HG02852 (cell line): Measurements from ENCODE around the gene CORO7.

ENCODE experiments used
- ATAC-seq: cut with Tn5 transposase; IDR thresholded peaks from one replicate; pipeline ENCODE4 v1.9.1; 2021; ENCODE audit warnings: mild to moderate bottlenecking, moderate library complexity; ENCODE audit not compliant: unreplicated experiment

Gene CORO7

GRCh38 chr16:4416200-4417032, at the start of gene CORO7:
Gene CORO7, minus strand, starts transcription at chr16:4416596. Its CDS starts 78 bp downstream, at chr16:4416518.
- peak; percentile 64 for ATAC-seq

DNA sequence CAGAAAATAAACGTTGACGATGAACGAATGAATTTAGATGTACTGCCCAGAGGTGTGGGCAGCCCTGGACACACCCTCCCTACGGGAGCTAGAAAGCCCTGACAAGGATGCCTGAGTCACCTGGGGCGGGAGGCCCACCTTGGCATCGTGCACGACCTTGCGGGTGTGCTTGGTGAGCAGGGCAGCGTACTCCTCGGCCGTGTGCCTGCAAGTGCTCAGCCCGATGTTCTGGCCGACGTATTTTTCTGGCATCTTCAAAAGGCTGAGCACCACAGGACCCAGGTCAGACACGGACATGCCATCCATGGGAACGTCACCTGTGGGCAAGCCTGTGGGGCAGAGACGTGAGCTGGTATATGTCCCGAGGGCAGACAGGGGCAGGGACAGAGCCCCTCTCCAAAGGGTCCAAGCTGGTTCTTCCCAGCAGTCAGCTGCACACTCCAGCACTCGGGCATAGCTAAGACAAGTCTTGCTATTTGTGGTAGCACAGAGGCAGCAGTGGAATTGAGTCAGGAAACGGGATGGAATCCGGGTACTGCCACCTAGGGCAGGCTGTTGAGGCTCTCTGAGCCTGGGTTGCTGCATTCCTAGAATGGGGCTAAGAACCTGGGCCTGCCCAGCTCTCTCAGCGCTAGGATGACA, 47.2 kb upstream of the CORO7 start:
- ATAC-seq = no peak

DNA sequence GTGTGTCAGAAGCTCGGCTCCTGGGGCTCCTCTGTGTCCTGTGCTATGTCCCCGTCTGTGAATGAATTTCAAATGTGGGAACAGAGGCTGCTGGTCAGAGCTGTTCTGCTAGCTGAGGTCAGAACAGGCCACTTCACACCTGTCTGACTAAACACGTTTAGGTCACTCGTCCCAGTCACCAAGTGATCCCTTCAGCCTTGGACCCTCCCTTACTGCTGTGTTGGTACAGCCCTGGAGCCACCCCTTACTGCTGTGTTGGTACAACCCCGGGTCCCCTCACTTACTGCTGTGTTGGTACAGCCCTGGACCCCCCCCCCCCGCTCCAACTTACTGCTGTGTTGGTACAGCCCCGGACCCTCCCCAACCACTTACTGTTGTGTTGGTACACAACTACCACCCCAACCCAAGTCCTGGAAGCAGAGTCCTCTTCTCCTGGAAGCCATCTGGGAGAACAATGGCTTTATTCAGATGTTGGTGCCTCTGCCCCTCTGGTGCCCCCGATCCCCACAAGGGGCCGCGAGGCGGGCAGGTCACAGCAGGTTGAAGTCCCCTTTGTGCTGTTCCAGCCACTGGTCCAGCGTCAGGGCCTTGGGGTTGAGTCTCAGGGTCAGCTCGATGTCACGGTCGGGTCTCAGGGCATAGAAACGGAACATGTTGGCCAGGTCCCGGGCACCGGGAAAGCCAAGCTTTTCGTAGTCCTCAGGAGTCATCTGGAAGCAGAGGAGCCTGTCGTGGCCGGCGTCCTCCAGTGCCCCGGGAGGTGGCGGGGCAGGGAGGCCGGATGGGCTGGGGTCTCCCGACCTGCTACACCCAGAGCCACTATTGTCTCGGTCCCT, 45.1 kb upstream of the CORO7 start:
- no peak for ATAC-seq

- ATAC-seq = no peak
Measured at GRCh38 chr16:4460936-4461249, 44.5 kb upstream of the CORO7 start.

DNA sequence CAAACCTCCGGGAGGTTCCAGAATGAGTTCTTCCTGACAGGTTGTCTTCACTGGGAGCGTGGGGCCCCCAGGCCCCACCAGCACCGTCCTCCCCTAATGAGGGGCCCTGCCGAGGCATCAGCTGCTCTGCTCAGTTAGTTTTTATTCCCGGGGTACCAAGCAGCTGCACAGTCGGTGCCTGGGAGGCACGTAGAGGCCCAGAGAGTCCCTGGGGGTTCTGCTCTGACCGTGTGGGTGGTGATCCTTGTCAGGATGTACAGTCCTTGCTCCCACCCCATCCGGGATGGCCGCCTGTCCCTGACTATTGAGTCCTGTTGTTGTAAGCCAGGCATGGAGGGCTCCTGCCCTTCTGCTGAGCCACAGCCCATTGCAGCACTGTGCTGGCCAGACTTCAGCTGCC, 39.6 kb upstream of the CORO7 start:
- no peak for ATAC-seq

DNA sequence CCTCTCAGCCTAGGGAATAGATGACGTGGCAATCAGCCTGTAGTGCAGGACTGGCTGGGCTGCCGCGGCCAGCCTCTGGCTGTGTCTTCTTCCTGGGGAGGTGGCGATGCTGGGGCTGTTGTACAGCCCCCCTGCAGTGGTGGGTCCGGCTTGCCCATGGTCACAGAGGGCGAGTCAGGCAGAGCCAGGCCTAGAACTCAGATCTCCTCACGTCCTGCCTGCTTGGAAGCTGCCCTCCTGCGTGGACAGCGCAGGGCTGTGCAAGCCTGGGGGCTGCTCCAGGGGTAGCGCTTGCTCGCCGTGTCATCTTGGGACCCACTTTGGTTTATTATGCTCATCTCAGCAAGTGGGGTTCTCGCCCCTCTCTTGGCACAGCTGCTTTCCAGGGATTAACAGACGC, 38.7 kb upstream of the CORO7 start:
- no peak for ATAC-seq

GRCh38 chr16:4454623-4455022, 38.2 kb upstream of the CORO7 start:
- ATAC-seq = no peak

DNA sequence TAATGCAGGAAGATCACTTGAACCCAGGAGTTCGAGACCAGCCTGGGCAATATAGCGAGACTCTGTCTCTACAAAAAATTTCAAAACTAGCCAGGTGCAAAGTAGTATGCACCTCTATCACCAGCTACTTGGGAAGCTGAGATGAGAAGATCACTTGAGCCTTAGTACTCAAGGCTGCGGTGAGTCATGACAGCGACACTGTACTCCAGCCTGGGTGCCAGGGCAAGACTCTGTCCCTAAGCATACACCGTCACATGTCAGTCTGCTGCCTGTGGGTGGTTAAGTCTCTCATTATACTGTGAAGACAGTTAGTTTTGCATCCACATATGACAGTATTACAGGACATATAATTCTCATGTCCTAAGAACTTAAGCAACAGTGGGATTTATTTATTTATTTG, 36.3 kb upstream of the CORO7 start:
- no peak for ATAC-seq

DNA sequence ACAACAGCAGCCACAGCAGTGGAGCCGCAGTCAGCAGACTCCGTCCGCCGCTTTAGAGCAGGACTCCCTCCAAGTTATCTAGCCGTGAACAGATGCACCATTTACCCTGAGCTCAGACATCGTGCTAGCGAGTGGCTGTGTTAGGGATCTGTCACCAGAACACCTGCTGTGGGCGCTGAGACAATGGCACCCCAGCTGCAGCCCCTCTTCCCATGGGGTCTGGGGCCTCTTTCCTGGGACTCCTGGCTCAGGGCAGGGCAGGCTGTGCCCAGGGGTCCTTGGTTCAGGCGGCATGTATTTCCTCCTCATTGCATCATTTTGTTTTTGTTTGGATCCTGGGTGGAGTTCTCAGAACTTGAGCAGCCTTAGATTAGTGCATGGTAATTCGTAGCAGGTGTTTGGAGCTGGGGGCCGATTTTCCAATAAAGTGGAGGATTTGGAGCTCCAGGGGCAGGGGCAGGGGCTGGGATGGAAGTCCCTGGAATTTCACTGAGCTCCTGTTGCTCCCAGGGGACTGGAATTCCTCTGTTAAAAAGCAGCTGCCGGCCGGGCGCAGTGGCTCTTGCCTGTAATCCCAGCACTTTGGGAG, 34.6 kb upstream of the CORO7 start:
- ATAC-seq = no peak

DNA sequence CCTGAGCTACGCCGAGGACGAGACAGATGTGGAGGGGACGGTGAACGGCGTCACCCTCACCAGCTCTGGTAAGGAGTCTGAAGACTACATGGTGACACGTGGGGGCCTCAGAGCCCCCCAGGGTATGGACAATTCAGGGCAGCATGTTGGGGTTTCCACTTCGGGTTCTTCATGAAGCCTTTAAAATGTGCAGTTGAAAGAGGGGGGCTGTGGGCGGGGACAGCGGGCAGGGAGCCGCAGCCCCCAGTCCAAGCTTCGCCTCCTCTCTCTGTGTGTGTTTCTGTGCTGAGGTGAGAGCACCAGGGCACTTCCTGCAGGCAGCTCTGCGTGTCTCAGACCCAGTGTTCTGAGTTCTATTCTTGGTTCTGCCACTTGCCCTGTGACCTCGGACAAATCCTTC, 34.0 kb upstream of the CORO7 start:
- no peak for ATAC-seq

DNA sequence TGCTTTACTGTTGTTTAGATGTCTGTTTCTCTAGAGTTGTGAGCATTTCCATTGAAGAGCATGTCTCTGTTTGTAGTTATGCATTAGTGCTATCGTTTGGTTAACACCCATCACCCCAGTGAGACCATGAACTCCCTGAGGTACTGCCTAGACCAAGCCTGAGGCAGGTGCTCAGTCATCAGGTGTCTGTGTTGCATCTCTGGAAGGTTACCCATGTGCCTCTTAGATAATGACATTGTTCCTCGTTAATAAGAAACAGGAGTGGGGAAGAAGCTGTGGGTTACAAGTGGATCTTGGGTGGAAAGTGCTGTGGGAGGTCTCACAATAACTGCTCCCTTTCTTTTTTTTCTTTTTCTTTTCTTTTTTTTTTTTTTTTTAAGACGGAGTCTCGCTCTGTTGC, 27.6 kb upstream of the CORO7 start:
- no peak for ATAC-seq

DNA sequence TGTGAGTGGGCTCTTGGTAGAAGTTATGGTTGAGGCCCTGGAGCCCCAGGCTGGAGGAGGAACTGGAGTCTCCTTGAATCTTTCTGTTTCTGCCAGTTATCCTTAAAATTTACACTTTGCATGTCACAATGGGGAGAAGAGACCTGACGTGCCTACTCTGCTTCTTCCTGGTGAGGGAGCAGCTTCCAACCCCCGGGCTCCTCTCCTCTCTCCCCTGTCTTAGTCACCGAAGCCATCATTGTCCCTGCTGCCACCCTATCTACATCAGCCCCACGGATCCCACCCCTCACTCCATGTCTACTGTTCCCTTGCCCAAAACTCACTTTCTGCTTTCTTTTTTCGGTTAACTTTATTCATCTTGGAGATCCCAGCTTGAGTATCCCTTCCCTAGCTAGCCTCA, 26.9 kb upstream of the CORO7 start:
- ATAC-seq = no peak

DNA sequence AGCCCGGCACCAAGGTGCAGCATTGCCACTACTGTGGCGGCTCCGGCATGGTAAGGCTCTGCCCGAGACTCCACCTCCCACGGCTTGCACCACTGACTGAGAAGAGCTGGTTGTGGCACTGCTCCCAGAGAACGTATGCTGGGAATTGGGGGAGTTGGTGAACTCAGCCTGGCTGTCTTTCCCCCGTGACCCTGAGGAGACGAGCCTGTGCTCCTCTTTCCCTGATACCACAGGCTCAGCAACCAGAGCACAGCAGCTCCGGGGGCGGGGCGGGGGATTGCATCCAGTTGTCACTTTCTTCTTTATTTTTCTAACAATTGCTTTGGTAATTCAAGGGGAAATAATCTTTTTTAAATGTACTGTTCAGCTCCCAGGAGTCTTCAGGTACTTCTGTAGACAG, 26.0 kb upstream of the CORO7 start:
- no peak for ATAC-seq

- no peak for ATAC-seq
Measured at GRCh38 chr16:4437366-4437765, 21.0 kb upstream of the CORO7 start.

DNA sequence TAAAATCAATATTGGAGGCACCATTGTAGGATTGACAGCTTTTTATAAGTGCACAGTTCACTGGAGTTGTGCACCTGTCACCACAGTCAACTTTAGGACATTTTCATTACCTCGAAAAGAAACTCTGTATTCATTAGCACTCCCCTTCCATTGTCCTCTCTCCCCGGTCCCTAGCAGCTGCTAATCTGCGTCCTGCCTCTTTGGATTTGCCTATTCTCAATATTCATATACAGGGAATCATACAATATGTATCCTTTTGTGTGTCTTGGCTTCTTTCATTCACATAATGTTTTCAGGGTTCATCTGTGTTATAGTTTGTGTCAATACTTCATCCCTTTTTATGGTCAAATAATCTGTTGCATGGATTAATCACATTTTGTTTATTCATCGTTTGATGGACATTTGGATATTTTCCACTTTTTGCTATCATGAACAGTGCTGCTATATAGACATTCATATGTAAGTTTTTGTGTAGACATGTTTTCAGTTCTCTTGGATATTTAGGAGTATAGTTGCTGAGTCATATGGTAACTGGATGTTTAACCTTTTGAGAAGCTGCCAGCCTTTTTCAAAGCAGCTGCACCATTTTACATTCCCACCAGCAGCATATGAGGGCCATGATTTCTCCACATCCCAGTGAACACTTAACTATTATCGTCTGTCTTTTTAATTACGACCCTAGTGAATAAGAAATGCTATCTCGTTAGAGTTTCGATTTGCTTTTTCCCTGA, 19.1 kb upstream of the CORO7 start:
- ATAC-seq = no peak

DNA sequence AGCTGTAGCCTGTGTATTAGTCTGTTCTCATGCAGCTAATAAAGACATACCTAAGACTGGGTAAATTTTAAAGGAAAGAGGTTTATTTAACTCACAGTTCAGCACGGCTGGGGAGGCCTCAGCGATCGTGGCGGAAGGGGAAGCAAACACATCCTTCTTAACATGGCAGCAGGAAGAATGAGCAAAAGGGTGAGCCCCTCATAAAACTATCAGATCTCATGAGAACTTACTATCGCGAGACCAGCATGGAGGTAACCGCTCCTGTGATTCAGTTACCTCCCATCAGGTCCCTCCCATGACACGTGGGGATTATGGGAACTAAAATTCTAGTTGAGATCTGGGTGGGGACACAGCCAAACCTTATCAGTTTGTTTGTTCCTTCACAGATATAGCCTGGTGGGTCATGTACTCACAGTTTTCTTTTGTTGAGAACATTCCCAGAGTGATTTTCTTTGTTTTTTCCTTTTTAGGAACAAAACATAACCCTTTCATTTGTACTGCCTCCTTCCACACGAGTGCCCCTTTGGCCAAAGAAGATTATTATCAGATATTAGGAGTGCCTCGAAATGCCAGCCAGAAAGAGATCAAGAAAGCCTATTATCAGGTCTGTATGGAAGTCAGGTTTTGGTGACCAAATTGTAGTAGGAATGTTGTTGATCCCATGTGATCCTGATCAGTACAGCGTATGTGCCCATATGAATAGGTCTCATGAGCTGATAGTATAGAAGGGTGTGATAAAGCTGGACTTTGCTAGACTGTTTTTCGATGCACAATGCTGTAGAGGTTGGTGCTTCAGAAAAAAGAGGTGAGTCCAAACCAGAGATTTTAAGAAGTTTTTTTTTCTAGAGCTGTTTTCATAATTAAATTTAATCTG, 17.8 kb upstream of the CORO7 start:
- ATAC-seq = no peak

DNA sequence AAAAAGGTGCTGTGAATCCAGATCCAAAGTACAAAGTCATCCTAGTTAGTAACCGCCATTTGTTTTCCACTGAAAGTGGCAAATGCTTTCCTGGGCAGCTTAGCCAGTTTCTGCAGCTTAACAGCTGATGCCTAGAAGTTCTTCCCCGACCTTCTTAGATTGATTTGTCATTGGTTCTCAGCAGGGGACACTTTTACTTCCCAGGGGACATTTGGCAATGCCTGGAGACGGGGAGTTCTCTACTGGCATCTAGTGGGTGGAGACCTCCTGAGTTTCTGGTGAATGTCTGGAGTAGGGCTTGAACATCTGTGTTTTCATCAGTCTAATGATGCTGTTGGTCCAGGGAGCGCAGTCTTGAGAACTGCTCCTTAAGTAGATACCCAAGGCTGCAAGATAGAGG, 16.8 kb upstream of the CORO7 start:
- no peak for ATAC-seq

DNA sequence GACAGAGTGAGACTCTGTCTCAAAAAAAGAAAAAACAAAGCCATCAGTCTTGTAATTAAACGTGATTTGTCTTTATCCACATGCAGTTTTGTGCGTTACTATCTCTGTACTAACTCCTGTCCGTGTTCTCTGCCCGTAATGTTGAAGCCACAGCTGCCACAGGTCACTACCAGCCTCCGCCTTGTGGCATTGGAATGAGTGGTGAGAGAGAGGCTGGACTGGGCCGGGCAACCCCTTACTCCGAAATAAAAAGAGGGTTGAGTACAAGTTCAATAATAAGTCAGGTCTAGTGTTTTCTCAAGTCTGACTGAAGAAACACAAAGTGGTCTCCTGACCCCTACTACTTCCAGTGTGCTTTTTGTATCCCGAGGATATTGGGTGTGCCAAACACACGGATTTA, 14.6 kb upstream of the CORO7 start:
- ATAC-seq = no peak

DNA sequence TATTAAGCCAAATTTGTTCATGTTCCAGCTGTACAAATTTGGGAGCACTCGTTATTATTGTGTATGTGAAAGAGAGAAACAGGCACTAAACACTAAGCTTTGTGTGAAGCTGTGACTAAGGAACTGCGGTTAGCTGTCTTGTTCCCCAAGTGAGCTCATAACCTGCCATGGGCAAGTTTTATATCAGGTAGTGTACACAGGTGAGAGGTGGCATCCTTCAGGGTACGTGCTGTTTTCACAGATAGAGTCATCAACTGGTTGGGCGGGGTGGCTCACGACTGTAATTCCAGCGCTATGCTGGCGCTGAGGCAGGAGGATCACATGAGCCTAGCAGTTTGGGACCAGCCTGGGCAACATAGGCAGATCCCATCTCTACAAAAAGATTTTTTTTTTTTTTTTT, 12.1 kb upstream of the CORO7 start:
- ATAC-seq = no peak
